Suppressor macrophage treated with lipopolysaccharide for 4 hours (primary cell): Measurements from ENCODE around the gene GNAL.
"Not testable (repeated sequence)": the region's sequence is repeated elsewhere in the genome, so short reads cannot be mapped to it uniquely, and the experiment has no call there.

Experiments used
- DNase-seq: peaks from one replicate; pipeline ENCODE4 v3.0.0-alpha.2; 2020

The GNAL gene

DNA sequence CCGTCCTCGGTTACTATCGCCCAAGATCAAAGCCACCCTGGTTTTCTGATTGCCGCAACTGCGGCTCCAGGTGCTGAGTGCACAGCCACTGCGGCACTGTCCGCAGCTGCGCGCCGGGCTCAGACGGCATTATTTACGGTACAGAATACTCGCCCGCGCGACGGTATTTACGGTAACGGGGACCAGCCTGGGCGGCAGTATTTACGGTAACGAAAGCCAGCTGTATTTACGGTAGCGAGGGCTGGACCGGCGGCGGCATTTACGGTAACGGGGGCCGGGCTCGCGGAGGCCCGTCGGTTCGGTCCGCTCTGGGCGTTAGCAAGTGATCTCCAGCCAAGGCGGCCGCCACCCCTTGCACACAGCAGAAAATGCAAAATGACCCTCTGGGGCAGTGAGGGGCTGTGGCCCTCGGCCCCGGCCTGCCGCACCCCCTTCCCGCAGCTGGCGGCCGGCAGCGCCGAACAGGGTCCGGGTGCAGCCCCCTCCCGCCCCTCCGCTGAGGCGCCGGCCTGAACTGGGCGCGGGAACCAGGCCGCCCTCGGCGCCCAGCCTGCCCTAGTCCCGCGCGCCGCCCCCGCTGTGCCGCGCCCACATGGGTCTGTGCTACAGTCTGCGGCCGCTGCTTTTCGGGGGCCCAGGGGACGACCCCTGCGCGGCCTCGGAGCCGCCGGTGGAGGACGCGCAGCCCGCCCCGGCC, at the start of gene GNAL:
TSS of gene GNAL (plus strand) at position 293 of the 697 bp plus-strand sequence. CDS start at position 593, 300 bp downstream.
- peak; percentile 69 for DNase-seq

DNA sequence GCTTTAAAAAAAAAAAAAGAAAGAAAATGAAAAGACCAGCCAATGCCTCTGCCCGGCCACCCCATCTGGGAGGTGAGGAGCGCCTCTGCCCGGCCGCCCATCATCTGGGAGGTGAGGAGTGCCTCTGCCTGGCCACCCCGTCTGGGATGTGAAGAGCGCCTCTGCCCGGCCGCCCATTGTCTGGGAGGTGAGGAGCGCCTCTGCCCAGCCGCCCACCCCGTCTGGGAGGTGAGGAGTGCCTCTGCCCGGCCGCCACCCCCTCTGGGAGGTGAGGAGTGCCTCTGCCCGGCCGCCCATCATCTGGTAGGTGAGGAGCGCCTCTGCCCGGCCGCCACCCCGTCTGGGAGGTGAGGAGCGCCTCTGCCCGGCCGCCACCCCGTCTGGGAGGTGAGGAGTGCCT, 41.8 kb upstream of the GNAL start:
- DNase-seq, result not testable (repeated sequence)

DNA sequence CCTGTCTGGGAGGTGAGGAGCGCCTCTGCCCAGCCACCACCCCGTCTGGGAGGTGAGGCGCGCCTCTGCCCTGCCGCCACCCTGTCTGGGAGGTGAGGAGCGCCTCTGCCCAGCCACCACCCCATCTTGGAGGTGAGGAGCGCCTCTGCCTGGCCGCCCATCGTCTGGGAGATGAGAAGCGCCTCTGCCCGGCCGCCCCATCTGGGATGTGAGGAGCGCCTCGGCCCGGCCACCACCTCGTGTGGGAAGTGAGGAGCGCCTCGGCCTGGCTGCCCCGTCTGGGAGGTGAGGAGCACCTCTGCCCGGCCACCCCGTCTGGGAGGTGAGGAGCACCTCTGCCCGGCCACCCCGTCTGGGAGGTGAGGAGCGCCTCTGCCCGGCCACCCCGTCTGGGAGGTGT, 41.3 kb upstream of the GNAL start:
- DNase-seq, result not testable (repeated sequence)

DNA sequence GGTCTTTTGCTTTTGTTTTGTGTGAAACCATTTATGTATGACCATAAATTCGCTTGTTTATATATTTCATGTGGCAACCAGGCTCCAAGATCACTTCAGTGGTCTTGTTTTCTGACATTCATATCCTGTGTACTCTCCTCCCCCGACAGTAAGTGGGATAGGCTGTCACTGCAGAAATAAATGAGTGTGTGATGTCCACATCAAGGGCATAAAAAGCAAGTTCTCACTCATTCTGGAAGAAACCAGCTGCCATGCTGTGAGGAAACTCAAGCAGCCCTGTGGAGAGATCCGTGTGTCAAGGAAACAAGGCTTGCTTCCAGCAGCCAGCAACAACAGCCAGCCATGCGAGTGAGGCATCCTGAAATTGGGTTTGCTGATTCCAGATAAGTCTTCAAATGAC, 39.2 kb upstream of the GNAL start:
- DNase-seq, result no peak

DNA sequence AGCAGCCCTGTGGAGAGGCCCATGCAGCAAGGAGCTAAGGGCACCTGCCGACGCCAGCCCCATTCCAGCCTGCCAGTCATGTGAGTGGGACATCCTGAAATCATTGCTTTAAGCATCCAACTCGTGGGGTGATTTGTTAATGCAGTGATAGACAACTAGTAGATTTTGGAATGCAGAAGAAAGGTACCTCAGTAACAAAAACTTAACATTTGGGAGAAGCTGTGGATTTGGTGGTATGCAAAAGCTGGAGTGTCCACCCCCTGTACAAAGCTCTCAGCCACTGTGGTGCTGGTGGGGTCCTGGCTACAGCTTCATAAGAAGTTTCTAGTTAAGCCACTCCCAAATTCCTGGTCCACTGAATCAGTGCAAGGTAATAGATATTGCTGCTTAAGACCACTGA, 37.2 kb upstream of the GNAL start:
- no peak for DNase-seq

DNA sequence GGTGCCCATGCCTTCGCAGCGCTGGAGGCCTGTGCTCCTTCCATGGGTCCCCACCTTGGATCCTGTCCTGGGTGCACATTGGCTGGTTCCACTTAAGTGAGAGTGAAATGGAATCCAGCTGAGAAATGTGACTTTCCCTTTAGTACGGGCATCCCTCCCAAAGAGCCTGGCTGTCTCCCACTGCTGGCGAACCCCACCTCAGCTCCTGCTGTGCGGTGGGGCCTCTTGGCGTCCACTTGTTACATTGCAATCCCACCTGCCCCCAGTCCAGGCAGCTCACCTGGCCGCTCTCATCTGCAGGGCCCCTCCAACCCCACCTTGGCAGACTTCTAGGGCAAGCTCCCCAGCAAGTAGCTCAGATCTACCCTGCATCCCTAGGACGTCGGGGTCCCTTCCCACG, 35.5 kb upstream of the GNAL start:
- no peak for DNase-seq

DNA sequence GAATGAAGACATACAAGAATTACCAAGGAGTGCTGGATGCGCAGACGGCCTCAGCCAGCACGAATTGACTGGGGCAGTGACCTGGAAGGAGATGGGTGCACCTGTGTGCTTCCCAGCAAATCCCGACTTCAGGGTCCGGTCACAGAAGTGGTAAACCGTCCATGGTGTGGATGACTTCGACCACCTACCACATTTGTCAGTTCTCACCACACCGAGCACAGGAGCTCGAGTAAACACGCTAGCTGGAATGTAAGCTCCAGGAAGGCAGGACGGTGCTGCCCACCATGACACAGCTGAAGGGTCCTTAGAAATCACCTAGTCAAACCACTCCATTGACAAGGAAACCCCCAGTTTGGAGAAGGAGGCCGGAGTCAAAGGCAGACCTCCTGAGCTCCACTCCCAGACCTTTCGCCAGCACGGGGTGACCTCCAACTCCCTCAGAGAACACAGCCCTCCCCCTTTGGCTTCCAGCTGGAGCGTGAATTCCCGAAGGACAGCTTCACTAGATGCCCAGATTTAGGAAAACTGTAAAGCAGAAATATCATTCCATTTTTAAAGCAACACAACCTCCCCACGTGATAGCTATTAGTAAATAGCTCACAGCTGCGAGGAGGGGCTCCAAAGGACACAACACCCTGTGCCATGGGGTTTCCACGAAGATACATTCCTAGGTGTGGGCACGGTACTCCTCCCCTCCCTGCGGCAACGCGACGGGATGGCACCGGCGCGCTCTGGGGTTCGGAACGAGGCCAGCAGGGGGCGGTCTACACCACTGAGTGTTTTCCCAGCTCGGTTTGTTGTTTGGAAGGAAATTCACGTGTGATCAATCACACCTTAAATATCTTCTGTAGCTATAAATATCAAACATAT, 34.1 kb upstream of the GNAL start:
- peak; percentile 57 for DNase-seq

DNA sequence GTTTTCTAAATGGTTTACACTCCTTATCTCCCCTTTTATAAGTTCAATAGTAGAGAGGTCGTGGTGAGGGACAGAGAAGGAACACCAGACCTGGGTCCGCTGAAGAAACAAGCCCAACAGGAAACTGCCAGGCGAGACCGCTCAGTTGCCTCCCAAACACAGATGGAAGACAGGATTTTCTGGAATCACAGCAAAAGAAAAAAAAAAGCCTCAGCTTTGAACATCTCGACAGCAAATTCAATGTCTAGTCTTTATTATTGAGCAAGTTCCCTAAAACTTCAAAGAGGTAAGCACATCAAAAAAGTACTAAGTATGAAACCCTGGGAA, 33.5 kb upstream of the GNAL start:
- no peak for DNase-seq

DNA sequence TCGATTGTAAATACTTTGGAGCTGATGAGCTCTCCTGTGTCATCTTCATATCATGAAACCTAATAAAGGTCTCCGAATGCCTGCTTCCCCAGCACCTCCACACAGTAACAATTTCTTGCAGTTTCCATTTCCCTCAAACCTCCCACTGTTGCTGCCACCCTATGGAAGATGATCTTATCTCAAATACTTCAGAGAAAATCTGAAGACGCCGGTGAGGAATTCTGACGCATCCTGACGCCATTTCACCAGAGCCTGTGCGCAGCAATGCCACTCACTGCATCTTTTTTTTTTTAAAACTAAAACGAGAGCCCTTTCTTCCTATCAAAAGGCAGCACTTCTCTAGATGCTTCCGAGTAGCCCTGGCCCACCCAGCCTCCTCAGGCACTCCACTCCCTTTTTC, 31.9 kb upstream of the GNAL start:
- DNase-seq, result no peak

DNA sequence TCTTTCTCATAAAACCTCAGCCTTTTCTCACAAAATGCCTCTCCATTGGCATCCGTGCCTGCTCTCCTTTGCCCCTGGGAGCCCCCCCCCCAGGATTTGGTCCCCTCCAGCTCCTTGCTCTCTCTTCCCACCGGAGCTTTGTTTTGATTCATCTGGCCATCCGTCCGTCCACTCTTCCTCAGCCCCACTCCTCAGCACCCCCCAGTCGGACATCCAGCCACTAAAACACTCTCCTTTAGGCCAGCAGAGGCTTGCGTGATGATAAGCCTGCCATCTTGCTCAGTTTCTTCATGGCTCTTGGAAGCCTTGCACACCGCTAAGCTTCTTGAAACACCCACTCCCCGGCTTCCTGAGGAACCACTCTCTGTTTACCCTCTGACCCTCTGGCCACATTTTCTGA, 31.5 kb upstream of the GNAL start:
- no peak for DNase-seq

DNA sequence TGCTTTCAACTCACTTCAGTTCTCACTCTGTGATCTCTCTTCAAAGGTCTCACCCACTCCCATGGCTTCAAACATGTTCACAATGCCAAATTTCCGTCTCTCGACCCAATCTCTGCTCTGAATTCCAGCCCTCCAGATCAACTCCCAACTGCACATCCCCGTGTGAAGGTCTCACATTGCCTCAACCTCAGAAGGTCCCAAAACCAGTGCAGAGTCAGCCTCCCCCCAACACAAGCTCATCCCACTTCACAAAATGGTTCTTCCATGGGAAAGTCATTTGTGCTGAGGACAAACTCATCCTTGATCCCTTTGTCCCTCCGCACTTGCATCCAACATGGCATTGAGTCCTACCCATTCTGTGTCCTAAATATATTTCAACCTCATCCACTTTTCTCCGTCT, 31.0 kb upstream of the GNAL start:
- no peak for DNase-seq

DNA sequence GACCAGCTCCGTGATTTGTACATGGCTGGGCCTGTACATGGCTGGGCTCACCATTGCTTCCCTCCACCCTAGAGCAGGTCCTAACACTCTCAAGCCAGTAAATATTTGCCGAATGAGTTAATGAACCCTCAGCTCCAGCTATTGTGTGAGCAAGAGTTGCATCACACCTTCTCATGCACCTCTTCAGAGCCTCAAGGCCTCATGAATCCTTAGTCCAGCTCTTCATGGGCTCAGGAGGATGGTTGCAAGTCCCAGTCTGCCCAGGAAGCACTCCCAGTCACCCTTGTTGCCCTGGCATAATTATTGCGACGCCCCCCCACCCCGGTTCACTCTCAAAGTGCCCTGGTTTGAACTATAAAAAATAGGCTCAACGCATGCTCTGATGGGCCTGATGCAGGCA, 30.1 kb upstream of the GNAL start:
- no peak for DNase-seq

DNA sequence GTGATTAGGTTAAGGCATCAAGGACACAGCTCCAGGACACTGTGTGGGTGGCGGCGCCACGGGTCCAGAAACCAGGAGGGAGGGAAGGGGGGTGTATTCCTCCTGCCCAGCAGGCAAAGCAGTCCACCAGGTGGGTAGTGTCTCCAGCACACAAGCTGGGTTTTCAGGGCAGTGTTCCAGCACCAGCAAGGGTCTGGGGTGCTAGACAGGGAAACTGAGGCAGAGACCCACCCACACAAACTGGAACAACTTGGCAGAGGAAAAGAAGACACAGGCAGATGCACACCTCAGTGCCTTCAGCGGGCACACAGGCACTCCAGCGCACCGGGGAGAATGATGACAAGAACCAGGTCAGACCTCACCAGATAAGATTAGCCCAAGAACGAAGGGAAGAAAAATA, 28.4 kb upstream of the GNAL start:
- no peak for DNase-seq

DNA sequence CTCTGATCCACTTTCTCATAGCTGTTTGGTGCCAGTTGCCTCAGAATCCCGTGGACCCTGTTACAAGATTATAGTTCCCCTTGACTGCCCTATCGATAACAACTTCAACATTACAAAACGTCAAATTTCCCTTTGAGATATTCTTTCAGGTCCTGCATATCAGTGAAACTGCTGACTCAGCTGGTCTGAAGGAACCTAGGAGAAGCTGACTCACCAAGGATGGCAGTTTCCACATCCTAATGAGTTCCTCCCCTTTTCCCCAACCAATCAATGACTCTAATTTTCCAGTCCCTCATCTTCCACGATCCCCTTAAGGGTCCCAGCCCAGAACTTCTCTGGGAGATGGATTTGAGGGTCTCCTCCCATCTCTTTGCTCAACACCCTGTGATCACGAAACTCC, 27.6 kb upstream of the GNAL start:
- peak; percentile 12 for DNase-seq

DNA sequence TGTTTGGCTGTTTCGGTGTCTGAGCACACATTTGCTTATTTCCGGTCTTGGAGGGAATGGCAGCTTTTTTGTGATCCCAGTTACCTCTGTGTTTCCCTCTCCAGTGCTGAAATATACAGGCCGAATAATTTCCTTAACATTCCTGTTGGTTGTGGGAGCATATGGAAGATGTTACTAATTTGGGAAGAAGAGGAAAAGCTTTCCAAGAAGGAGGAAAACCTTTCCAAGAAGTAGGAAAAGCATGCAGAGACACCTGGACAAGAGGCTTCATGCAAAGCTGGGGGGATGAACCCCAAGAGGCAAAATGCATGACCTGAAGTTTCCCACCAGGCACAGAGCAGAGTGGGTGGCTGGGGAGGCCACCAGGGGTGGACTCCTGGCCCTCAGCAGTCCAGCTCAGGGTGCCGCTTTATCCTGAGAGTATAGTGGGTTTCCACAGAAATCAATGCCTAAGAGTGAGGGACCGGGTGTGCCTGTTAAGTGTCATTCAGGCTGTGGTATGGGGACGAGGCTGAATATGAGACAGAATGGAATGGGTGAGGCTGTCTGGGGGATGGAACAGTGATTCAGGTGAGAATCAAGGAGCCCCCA, 25.5 kb upstream of the GNAL start:
- DNase-seq, result no peak

DNA sequence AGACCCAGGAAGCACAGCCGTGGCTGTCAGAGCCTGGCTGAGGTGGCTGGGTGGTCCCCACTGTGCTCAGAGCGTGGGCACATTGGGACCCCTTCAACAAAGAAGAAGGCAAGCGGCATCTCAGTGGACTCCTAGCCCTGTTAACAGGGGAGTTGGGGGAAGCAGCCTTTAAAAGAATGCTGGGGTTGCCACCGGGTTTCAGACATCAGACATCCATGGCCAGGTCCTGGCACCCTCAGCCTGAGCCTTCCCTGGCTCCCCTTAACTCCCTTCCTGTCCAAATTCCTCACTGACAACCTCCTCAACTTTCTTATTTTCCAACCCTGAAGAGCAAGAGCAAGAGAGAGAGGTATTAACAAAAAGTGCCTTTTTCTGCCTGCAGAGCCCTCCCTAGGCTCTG, 24.8 kb upstream of the GNAL start:
- no peak for DNase-seq

DNA sequence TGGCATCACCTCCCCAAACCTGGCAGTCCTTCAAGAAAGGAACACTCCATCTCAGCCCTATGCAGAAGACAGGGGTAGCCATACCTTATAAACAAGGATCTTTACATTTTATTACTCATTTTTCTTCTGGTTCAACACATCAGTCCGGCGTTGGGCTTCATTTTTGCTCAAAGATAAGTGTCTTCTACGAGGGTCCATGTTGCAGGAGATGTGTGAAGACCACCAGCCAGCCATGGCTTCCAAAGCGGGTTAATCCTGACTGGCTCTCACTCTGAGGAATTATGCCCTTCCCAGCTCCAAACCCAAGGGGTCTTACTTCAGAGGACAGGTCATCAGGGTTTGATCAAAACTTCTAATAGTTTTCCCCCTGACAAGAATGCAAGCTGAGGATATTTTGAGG, 23.9 kb upstream of the GNAL start:
- no peak for DNase-seq

DNA sequence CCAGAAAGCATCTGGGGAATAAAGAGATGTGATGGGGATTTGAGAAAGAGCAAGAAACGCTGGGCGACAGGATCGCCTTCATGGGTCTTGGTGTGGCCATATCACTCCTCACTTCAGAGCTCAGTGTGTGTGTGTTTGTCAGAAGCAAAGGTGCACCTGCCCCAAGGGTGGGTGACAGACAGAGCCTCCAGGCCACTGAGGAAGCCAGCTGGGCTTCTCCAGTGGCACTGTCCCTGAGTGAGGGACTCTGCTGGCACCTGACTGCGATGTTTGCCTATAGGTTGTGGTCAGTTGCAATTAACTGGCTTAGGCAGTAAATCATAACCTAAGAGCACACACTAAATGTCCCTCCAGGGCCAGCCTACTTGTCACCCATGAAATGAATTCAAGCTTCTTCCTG, 23.5 kb upstream of the GNAL start:
- no peak for DNase-seq

DNA sequence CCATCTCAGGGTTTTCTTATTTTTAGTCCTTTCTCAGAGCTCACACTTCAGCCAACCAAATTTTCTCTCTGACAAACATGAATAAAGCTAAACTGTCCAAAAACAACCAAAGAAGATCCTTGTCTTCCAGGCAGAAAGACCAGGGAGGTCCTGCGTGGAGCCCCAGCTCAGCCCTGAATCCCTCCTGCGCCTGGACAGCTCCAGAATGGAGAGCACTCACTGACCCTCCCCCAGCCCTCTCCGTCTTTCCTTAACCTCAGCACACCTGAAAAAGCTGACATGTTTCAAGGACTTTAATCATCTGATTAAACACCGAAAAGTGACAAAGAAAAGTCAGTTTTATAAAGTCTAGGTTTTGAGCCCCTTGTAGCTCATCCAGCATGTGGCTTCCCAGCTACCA, 22.9 kb upstream of the GNAL start:
- DNase-seq, result no peak

DNA sequence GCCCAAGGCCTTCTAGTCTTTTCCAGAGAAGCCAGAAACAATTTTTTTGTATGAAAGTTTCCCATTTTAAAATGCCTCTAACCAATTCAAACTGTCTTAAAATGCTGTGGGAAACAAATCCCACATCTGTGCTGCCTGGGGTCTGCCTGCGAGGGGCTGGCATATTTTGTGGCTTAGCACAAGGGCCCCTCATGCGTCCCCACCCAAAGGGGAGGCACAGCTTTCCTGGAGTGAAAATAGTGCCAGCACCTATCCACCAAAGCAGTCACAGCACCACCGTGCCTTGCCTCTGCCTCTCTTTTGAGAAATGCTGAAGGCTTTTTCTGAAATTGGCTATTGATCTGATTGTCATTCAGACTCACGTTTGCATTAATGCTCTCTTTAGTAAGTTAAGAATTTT, 22.2 kb upstream of the GNAL start:
- DNase-seq, result no peak

DNA sequence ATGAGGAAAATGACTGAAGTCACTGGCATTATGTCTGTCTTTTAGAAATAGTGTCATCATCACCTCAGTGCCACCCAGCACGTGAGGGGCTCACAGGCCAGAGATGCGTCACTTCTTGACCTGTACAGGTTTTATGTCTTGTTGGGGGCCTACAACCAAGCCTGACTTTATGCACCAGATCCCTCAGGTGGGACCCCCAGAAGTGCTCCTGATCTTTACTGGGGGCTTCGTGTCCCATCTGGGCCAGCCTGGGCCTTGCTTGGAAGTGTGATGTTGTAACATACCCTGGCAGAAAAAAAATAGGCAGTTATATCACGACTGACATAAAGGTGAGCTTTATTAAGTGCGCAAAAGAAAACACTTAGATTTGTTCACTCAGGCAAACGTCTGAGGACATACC, 21.5 kb upstream of the GNAL start:
- DNase-seq, result no peak

DNA sequence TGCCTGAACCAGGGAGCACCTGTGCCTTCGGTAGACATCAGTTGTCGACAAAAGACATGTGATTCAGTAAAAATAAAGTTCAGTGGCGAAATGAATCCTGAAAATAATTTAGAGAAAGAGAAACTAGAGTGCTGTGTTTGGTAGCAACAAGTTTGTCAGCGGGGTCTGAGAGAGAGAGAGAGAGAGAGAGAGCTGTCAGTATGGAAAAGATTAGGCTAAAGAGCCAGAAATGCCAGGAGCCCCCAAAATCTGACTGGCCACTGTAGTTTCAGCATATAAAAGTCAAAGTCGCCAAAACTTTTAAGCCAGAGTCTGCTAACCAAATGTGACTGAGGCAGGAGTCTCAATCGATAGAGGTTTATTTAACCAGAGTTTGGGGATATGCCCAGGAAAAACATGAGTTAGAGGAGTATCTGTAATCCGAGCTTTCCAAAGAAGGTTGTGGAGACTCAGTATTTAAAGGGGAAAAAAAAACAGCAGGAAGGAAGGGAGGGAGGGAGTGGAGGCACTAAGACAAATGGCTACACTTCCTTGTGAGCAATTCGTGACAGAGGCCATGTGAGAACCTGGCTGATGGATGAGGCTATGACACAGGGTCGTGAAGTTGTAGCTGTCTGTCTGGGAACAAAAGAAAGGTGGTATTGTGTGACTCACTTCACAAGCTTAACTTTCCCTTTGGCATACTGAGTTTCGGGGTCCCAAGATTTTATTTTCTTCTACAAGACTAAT, 20.5 kb upstream of the GNAL start:
- DNase-seq, result no peak

DNA sequence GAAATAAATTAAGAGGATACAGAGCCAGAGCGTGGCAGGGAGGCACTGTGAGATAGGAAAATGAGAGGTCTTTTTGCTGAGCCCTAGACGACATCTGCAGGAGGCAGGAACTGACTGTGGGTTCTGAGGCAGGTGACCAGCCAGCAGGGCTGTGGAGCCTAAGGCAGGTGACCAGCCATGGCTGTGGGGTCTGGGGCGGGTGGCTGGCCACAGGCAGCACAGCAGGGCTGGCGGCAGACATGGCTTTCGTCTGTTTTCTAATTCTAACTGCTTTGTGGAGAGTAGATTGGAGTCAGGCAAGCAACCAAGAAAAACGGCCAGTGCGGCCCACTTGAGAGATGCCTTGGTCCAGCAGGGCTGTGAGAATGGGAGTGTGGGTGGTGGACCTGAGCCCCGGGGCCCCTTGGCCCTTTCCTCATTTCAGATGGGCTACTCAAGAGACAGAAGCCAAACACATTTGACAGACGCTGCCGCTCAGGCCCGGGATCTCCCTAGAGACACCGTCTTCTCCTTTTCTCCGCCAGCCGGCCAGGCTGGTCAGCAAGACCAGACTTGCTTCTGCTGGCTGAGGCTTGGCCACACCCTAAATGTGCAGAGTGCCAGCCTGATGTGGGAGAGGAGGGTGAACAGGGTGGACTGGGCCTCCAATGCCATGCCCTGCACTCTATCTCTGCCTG, 19.7 kb upstream of the GNAL start:
- no peak for DNase-seq
